Measurements from ENCODE around the gene NOG.

GRCh38 chr17:56641894-56642293, 48.4 kb downstream of the NOG start:
- TF ChIP-seq POLR2A (IDR thresholded peaks at IDR 0.05), result no peak
- no peak for TF ChIP-seq POLR2AphosphoS5 (IDR thresholded peaks at IDR 0.05)
- TF ChIP-seq CTCF (IDR thresholded peaks at IDR 0.05), result no peak

All from breast epithelium (tissue), 3 donors.